ENCODE measurements around the gene DYNC1H1.

Gene DYNC1H1

DNA sequence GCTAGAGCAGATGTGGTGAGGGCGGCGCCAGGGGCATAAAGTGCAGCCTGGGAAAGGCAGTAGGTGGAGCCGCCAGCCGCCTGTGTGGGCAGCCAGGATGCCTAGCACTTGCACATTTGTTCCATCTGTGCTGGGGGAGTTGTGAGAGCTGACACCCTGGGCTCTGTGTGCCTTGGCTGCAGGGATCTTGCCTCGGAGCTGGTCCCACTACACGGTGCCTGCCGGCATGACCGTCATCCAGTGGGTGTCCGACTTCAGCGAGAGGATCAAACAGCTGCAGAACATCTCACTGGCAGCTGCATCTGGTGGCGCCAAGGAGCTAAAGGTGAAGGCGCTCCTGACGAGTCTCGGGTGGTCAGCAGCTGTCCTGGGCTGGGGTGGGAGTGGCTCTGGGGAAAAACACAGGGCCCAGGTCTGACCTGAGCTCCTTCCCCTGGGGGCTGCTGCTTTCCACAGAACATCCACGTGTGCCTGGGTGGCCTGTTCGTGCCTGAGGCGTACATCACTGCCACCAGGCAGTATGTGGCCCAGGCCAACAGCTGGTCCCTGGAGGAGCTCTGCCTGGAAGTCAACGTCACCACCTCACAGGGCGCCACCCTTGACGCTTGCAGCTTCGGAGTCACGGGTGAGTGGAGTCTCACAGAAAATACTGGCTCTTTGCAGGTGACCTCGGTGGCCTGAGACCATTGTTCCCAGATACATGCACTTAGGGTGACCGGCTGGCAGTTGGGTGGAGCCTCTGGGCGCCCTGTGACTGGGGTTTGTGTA lies 85.1 kb downstream of the DYNC1H1 start:
- TF ChIP-seq, protein P1, sequence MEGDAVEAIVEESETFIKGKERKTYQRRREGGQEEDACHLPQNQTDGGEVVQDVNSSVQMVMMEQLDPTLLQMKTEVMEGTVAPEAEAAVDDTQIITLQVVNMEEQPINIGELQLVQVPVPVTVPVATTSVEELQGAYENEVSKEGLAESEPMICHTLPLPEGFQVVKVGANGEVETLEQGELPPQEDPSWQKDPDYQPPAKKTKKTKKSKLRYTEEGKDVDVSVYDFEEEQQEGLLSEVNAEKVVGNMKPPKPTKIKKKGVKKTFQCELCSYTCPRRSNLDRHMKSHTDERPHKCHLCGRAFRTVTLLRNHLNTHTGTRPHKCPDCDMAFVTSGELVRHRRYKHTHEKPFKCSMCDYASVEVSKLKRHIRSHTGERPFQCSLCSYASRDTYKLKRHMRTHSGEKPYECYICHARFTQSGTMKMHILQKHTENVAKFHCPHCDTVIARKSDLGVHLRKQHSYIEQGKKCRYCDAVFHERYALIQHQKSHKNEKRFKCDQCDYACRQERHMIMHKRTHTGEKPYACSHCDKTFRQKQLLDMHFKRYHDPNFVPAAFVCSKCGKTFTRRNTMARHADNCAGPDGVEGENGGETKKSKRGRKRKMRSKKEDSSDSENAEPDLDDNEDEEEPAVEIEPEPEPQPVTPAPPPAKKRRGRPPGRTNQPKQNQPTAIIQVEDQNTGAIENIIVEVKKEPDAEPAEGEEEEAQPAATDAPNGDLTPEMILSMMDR (IDR thresholded peaks at IDR 0.05; ENCODE audit: extremely low read depth, missing control alignments) = no peak
- DNase-seq (ENCODE audit: low spot score) = no peak

DNA sequence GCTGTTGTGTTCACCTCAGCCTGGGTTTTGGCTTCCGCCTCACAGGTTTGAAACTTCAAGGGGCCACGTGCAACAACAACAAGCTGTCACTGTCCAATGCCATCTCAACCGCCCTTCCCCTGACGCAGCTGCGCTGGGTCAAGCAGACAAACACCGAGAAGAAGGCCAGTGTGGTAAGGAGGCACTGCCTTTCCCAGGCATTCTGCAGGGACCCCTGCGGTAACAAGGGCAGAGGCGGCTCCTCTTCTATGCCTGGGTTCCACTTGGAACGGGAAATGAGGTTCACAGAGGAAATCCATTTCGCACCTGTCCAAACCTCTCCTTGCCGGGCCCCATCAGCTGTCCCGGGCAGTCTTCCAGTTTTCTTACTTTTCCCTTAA lies 85.6 kb downstream of the DYNC1H1 start:
- DNase-seq (ENCODE audit: low spot score) = no peak
- TF ChIP-seq, protein P1 (IDR thresholded peaks at IDR 0.05; ENCODE audit: extremely low read depth, missing control alignments) = no peak

DNA sequence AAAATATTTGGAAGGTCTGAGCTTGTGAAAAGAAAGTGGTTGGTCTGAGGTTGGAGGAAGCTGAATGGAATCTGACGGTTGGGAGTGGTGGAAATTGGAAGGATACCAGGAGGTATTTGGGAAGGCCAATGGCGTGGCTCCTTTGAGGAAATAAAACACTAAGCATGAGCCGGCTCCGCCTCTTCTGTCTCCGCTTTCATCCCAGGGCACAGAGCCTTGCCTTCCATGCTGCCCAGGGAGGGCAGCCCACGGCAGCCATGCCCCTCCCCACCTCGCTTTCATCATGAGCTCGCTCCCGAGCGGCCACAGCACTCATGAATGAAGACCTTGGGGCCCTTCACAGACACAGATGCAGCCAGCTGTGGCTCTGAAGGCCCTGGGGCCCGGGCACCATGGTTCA lies 86.3 kb downstream of the DYNC1H1 start:
- TF ChIP-seq, protein P1 (IDR thresholded peaks at IDR 0.05; ENCODE audit: extremely low read depth, missing control alignments) = no peak
- DNase-seq (ENCODE audit: low spot score) = no peak

DNA sequence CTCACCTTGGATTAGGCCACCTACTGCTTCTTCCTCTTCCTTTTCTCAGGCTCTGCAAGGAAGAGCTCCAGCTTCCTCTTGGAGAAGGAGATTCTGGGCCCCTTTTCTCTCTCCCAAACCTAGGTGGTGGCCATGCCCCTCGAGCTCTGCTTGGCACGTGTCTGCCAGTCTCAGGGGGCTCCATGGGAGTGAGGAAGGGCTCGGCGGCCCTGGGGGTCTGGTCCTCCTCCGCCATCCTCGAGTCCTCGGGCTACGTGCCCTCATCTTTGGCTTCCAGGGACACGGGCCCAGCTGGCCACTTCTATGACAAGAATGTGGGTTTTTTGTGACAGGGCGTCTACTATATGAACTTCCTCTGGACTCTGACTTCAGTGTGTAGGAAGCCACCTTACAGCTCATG lies 88.1 kb downstream of the DYNC1H1 start:
- no peak for DNase-seq (ENCODE audit: low spot score)
- TF ChIP-seq, protein P1 (IDR thresholded peaks at IDR 0.05; ENCODE audit: extremely low read depth, missing control alignments) = no peak

DNA sequence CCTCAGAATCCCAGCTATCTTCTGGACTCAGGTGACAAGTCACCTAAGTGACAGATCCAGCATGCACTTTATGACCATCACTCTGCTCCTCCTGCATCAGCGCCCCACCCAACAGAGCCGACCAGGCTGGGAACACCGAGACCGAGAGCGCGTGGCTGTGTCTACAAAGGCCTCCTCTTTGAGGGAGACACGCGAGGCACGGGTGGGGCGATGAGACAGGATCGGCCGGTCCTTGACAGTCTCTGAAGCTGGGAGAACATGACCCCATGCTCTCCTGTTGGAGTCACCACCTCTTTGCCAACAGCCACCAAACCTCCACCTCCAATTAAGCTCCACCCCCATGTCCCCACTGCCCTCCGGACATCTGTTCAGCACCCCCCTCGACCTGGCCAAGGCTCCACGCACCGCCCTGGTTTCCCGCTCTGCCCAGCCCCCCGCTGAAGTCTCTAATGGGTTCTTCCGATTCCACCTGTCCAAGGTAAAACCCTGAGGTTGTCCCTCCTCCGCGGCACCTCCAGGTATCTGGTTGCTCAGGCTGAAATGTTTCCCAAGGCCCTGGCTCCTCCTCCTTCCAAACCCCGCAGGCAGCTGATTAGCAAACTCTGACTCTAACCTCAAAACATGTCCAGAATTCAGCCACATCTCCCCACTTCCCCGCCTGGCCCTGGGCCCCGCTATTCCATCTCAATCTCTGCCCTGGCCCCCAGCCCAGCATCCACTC lies 91.0 kb downstream of the DYNC1H1 start:
- DNase-seq (ENCODE audit: low spot score) = no peak
- TF ChIP-seq, protein P1 (IDR thresholded peaks at IDR 0.05; ENCODE audit: extremely low read depth, missing control alignments) = no peak

DNA sequence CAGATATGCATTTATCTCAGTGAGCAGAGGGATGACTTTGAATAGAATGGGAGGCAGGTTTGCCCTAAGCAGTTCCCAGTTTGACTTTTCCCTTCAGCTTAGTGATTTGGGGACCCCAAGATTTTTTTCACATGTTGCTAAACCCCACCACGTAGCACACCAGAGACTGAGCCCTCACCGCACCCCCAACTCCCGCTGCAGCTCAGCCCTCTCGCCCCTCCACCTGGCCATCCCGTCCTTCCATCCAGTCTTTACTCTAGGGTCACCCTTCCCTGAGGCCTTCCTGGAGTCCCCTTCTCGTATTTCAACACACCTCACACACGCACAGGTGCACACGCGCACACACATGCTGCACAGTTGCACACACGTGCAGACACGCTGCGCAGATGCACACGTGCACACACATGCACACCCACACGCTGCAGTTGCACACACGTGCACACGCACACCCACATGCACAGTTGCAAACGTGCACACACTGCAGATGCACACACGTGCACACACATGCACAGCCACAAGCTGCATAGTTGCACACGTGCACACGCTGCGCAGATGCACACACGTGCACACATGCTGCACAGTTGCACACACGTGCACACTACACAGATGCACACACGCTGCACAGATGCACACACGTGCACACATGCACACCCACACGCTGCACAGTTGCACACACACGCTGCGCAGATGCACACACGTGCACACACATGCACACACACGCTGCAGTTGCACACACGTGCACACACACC lies 92.5 kb downstream of the DYNC1H1 start:
- DNase-seq (ENCODE audit: low spot score) = no peak
- TF ChIP-seq, protein P1 (IDR thresholded peaks at IDR 0.05; ENCODE audit: extremely low read depth, missing control alignments) = no peak

Data from GM20000 (cell line).